Neural progenitor cell (in vitro differentiated cells): ENCODE results near the gene USP19. TPM values are rescaled to one million over a fixed set of nuclear protein-coding genes. Genes with fewer than 3 reads are reported as not detected.

Source experiments
- DNase-seq: peaks from one replicate; pipeline ENCODE4 v3.0.0-alpha.2; 2016; ENCODE audit warnings: low spot score
- H2AFZ ChIP-seq: fragments of 200-600 bp; sonication (generic); replicated peaks from 2 replicates; pipeline ENCODE4 v1.6.1; 2016; ENCODE audit warnings: antibody characterized with exemption
- H3F3A ChIP-seq: fragments of 200-600 bp; sonication (generic); 2 replicates; pipeline ENCODE4 v1.6.1; 2016; ENCODE audit warnings: antibody characterized with exemption, low read depth
- H3K27ac ChIP-seq: fragments of 200-600 bp; sonication (generic); 2 replicates; pipeline ENCODE4 v1.5.1; 2016; ENCODE audit warnings: mild to moderate bottlenecking
- H3K27me3 ChIP-seq: fragments of 200-600 bp; sonication (generic); 2 replicates; pipeline ENCODE4 v1.6.1; 2016; ENCODE audit warnings: mild to moderate bottlenecking, moderate library complexity
- H3K36me3 ChIP-seq: fragments of 200-600 bp; sonication (generic); 2 replicates; pipeline ENCODE4 v1.5.1; 2016
- H3K4me1 ChIP-seq: fragments of 200-600 bp; sonication (generic); 2 replicates; pipeline ENCODE4 v1.6.1; 2016; ENCODE audit warnings: mixed run types
- H3K4me2 ChIP-seq: fragments of 200-600 bp; sonication (generic); 2 replicates; pipeline ENCODE4 v1.6.1; 2016
- H3K4me3 ChIP-seq: fragments of 200-600 bp; sonication (generic); 2 replicates; pipeline ENCODE4 v1.5.1; 2016
- H3K79me2 ChIP-seq: fragments of 200-600 bp; sonication (generic); 2 replicates; pipeline ENCODE4 v1.6.1; 2016; ENCODE audit warnings: low read depth
- H3K9ac ChIP-seq: fragments of 200-600 bp; sonication (generic); 2 replicates; pipeline ENCODE4 v1.6.1; 2016
- H3K9me3 ChIP-seq: fragments of 200-600 bp; sonication (generic); 2 replicates; pipeline ENCODE4 v1.5.1; 2016; ENCODE audit warnings: low read depth
- H4K20me1 ChIP-seq: fragments of 200-600 bp; sonication (generic); 2 replicates; pipeline ENCODE4 v1.6.1; 2016; ENCODE audit warnings: low read depth
- H3K27ac Mint-ChIP-seq: 3 replicates; pipeline ENCODE4 v1.8.0; 2021; ENCODE audit warnings: mixed read lengths
- H3K27me3 Mint-ChIP-seq: 2 replicates; pipeline ENCODE4 v1.8.0; 2022; ENCODE audit warnings: low read depth, mild to moderate bottlenecking, inconsistent platforms, moderate library complexity, mixed read lengths; ENCODE audit not compliant: insufficient read depth
- H3K36me3 Mint-ChIP-seq: 3 replicates; pipeline ENCODE4 v1.8.0; 2021; ENCODE audit warnings: mixed read lengths
- H3K4me1 Mint-ChIP-seq: 3 replicates; pipeline ENCODE4 v1.8.0; 2021; ENCODE audit warnings: mixed read lengths
- H3K4me3 Mint-ChIP-seq: 3 replicates; pipeline ENCODE4 v1.8.0; 2021; ENCODE audit warnings: mild to moderate bottlenecking, moderate library complexity, mixed read lengths
- H3K9me3 Mint-ChIP-seq: 3 replicates; pipeline ENCODE4 v1.8.0; 2020; ENCODE audit warnings: mixed read lengths
- EZH2 ChIP-seq: fragments of 200-600 bp; sonication (generic); IDR thresholded peaks from 2 replicates; pipeline ENCODE4 v1.6.1; 2017; ENCODE audit warnings: antibody characterized with exemption, mild to moderate bottlenecking, moderate library complexity
- EZH2phosphoT487 ChIP-seq: fragments of 200-600 bp; sonication (generic); IDR thresholded peaks from 2 replicates; pipeline ENCODE4 v1.6.1; 2017; ENCODE audit warnings: antibody characterized with exemption
- total RNA-seq: library from RNA; depleted of rRNA; stranded (reverse); fragments of >200 nt; gene quantifications from 2 replicates; pipeline ENCODE4 v1.2.3, GENCODE V29; 2015; ENCODE audit warnings: low replicate concordance
- TF ChIP-seq, protein P1 (sequence below): fragments of 200-600 bp; sonication (generic); IDR thresholded peaks from 2 replicates; pipeline ENCODE4 v1.5.1; 2017; ENCODE audit warnings: antibody characterized with exemption, mild to moderate bottlenecking

The USP19 gene
- total RNA-seq, 1 donor from 2014 or later: 36.0 TPM

DNA sequence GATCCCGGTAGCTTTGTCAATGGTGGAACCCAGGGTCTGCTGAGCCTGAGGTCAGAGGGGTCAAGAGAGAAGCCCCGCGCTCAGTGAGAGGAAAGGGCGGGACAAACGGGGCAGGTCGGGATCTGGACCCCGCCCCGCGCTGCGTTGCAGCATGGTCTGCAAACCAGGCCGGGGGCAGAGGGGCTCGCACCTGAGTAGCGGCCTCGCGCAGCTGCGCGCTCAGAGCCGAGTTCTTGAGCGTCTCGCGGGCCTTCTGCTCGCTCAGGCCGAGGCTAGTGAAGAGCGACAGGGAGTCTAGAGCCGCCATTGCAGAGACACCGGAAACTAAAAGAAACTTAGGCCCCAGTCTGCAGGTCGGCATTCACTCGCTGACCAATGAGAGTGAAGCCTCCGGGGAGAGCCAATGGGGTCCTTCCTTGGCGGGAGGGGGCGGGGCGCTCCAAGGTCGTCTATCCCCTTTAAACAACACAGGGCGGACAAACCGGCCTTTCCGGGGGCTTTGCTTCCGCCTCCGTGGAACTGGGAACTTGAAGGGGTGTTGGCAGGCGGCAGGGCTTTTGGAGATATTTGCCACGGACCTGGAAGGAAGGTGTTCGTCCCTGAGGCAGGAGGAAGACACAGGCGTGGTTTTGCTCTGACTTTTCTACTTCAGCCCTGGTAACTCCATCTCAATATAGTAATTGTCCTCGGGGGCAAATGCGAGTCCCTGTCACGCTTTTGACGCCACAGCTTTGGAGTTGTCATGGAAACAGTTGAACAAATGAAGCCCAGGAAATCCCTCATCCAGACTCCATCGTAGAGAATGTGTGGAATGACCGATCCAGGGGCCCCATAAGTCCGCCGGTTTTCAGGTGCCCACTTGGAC, 16.0 kb downstream of the USP19 start, which contains the start of gene QARS1:
TSS of gene QARS1 (minus strand) at position 331 of the 865 bp plus-strand sequence. CDS start at position 307, 24 bp downstream.
- H4K20me1 ChIP-seq: no peaks in the 10 kb centered on the region
- no peaks in the 10 kb centered on the region for H3K9me3 ChIP-seq
- Mint-ChIP-seq H3K27me3 (no peaks in the 10 kb centered on the region), H3K4me3 (peak within 1 kb of the TSS; percentile 97), H3K4me1 (peaks cover 26% of the 10 kb centered on the region), H3K36me3 (peaks cover 32% of the 10 kb centered on the region), H3K27ac (peak within 1 kb of the TSS; percentile 98), H3K9me3 (no peaks in the 10 kb centered on the region)
- H2AFZ ChIP-seq: peak within 1 kb of the TSS; percentile 89
- peaks cover 15% of the 10 kb centered on the region for H3K4me1 ChIP-seq
- peak within 1 kb of the TSS; percentile 100 for H3K4me2 ChIP-seq
- H3K79me2 ChIP-seq: peaks cover 19% of the 10 kb centered on the region
- peak within 1 kb of the TSS; percentile 86 for H3K9ac ChIP-seq
- H3K4me3 ChIP-seq: peak within 1 kb of the TSS; percentile 77
- H3K27ac ChIP-seq: peak within 1 kb of the TSS; percentile 76
- DNase-seq: peak; percentile 97
- H3K36me3 ChIP-seq: no peaks in the 10 kb centered on the region
- no peak for TF ChIP-seq EZH2phosphoT487
- no peak for TF ChIP-seq EZH2
- TF ChIP-seq, protein P1, sequence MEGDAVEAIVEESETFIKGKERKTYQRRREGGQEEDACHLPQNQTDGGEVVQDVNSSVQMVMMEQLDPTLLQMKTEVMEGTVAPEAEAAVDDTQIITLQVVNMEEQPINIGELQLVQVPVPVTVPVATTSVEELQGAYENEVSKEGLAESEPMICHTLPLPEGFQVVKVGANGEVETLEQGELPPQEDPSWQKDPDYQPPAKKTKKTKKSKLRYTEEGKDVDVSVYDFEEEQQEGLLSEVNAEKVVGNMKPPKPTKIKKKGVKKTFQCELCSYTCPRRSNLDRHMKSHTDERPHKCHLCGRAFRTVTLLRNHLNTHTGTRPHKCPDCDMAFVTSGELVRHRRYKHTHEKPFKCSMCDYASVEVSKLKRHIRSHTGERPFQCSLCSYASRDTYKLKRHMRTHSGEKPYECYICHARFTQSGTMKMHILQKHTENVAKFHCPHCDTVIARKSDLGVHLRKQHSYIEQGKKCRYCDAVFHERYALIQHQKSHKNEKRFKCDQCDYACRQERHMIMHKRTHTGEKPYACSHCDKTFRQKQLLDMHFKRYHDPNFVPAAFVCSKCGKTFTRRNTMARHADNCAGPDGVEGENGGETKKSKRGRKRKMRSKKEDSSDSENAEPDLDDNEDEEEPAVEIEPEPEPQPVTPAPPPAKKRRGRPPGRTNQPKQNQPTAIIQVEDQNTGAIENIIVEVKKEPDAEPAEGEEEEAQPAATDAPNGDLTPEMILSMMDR: no peak
- no peaks in the 10 kb centered on the region for H3K27me3 ChIP-seq
- H3F3A ChIP-seq: peaks cover 32% of the 10 kb centered on the region

DNA sequence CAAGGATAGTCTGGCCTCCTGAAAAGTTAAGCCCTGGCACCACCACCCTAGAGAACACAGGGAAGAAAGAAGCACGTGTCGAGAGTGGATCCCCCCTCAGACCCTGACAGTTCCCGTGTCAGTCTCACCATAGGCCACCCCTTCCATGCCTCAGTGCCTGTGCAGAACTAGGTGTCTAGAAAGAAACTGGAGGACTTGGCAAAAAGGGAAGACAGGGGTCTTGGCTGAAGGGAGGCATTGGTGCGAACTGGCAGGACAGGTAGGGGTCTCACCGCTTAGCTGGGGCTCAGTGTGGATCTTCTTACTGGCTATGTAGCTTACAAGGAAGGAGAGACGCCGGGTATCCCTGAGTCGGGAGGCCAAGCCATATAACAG, 16.6 kb downstream of the USP19 start:
- Mint-ChIP-seq H3K4me1 (peaks cover 26% of the 10 kb centered on the region), H3K27me3 (no peaks in the 10 kb centered on the region), H3K27ac (peak overlapping the region; percentile 98), H3K4me3 (peak overlapping the region; percentile 97), H3K9me3 (no peaks in the 10 kb centered on the region), H3K36me3 (peaks cover 27% of the 10 kb centered on the region)
- Histone ChIP-seq H3K36me3 (no peaks in the 10 kb centered on the region), H3F3A (peaks cover 32% of the 10 kb centered on the region), H3K9me3 (no peaks in the 10 kb centered on the region), H2AFZ (peak overlapping the region; percentile 89), H3K4me2 (peak overlapping the region; percentile 100), H3K4me3 (peak overlapping the region; percentile 77), H3K79me2 (peaks cover 19% of the 10 kb centered on the region), H3K9ac (peak overlapping the region; percentile 86), H3K27ac (no peak overlapping the region), H4K20me1 (no peaks in the 10 kb centered on the region), H3K4me1 (peaks cover 15% of the 10 kb centered on the region), H3K27me3 (no peaks in the 10 kb centered on the region)
- TF ChIP-seq EZH2phosphoT487 (no peak), EZH2 (no peak)
- TF ChIP-seq, protein P1: no peak
- no peak for DNase-seq

DNA sequence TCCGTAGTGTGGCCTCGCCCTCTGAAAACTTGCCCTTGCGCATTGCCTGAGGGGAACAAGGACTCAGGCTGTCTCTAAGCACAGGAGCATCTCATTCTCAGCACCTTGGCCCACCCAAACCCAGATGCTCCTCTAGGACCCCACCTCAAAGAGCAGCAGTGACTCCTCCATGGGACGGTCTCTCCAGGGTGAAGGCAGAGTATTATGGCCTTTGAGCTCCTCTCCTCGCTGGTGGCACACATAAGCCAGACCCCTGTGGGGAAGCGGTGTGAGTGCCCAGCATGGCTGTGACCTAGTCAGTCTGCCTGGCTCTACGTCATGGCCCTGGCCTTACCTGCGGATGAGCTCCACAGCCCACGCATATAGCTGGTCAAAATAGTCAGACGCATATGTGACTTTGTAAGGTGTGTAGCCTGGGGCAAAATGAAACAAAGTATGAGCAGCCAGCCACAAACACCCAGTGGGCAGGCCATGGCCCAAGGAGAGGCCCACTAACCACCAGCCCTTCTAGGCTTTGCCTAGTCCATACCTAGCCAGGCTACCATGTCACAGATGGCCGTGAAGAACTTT, 20.5 kb downstream of the USP19 start:
- Histone ChIP-seq H3K4me1 (peaks cover 8% of the 10 kb centered on the region), H3K27me3 (no peaks in the 10 kb centered on the region), H3K9ac (no peak overlapping the region), H3K4me3 (no peak overlapping the region), H3K36me3 (no peaks in the 10 kb centered on the region), H3F3A (peaks cover 19% of the 10 kb centered on the region), H3K4me2 (no peak overlapping the region), H2AFZ (no peak overlapping the region), H3K9me3 (no peaks in the 10 kb centered on the region), H3K79me2 (peaks cover 19% of the 10 kb centered on the region), H4K20me1 (no peaks in the 10 kb centered on the region), H3K27ac (no peak overlapping the region)
- no peak for TF ChIP-seq EZH2phosphoT487
- TF ChIP-seq EZH2: no peak
- TF ChIP-seq, protein P1: no peak
- DNase-seq: no peak
- Mint-ChIP-seq H3K27me3 (no peaks in the 10 kb centered on the region), H3K4me3 (no peak overlapping the region), H3K36me3 (peaks cover 27% of the 10 kb centered on the region), H3K9me3 (no peaks in the 10 kb centered on the region), H3K4me1 (peaks cover 17% of the 10 kb centered on the region), H3K27ac (no peak overlapping the region)
